Caco-2 (cell line): ENCODE results near the gene FATE1. TPM values are rescaled to one million over a fixed set of nuclear protein-coding genes. Genes with fewer than 3 reads are reported as not detected.

Experiments
- BruUV-seq: library from RNA; stranded (reverse); fragments of 400-500 nt; replicated peaks from 2 replicates; lab custom pipeline; 2021; lab: Mats Ljungman, UMichigan
- CTCF ChIA-PET: fragments of 300-600 bp; sonication (Branson Sonifier 250); formaldehyde crosslinking; loops from one replicate; lab custom pipeline; 2022; ENCODE audit warnings: antibody characterized with exemption; lab: Charles Lee
- POLR2A ChIA-PET: fragments of 300-600 bp; sonication (Branson Sonifier 250); formaldehyde crosslinking; loops from one replicate; lab custom pipeline; 2022; ENCODE audit warnings: antibody characterized with exemption; lab: Charles Lee
- DNase-seq, 2 experiments: peaks; one replicate each; pipeline versions ENCODE4 v3.0.0 to v3.0.0-alpha.2; 2020 to 2022
- H3K27me3 ChIP-seq: replicated peaks from 2 replicates; pipeline ENCODE4 v1.6.0; 2011; ENCODE audit warnings: low read length; ENCODE audit not compliant: control insufficient read depth, insufficient read depth
- H3K36me3 ChIP-seq: 2 replicates; pipeline ENCODE4 v1.5.1; 2011; ENCODE audit warnings: low read length; ENCODE audit not compliant: control insufficient read depth, insufficient read depth
- H3K4me1 ChIP-seq: fragments of 250-450 bp; sonication (Bioruptor Pico); 2 replicates; pipeline ENCODE4 v1.5.1; 2020; ENCODE audit warnings: mild to moderate bottlenecking
- H3K4me3 ChIP-seq: 2 replicates; pipeline ENCODE4 v1.5.1; 2011; ENCODE audit warnings: low read depth, mild to moderate bottlenecking, control low read depth, low read length
- H3K9me3 ChIP-seq: fragments of 250-450 bp; sonication (Bioruptor Pico); 2 replicates; pipeline ENCODE4 v1.5.1; 2020; ENCODE audit warnings: mild to moderate bottlenecking, moderate library complexity
- H3K27ac Mint-ChIP-seq: one replicate; pipeline ENCODE4 v1.8.0; 2022; ENCODE audit warnings: mixed read lengths; ENCODE audit not compliant: unreplicated experiment
- H3K27me3 Mint-ChIP-seq: one replicate; pipeline ENCODE4 v1.8.0; 2022; ENCODE audit warnings: mixed read lengths; ENCODE audit not compliant: insufficient read depth, unreplicated experiment
- H3K36me3 Mint-ChIP-seq: one replicate; pipeline ENCODE4 v1.8.0; 2022; ENCODE audit warnings: mild to moderate bottlenecking, mixed read lengths; ENCODE audit not compliant: insufficient read depth, unreplicated experiment
- H3K4me1 Mint-ChIP-seq: one replicate; pipeline ENCODE4 v1.8.0; 2022; ENCODE audit warnings: low read depth, mixed read lengths; ENCODE audit not compliant: unreplicated experiment
- H3K4me3 Mint-ChIP-seq: one replicate; pipeline ENCODE4 v1.8.0; 2022; ENCODE audit warnings: mild to moderate bottlenecking, moderate library complexity, mixed read lengths; ENCODE audit not compliant: unreplicated experiment
- H3K9me3 Mint-ChIP-seq: one replicate; pipeline ENCODE4 v1.8.0; 2022; ENCODE audit warnings: mixed read lengths; ENCODE audit not compliant: unreplicated experiment
- CTCF ChIP-seq, 2 experiments: fragments of 200-600 bp in 1 of 2; IDR thresholded peaks; 1 replicate in 1 of 2; 2 replicates in 1 of 2; pipeline versions ENCODE4 v1.5.1 to v1.8.0; 2011 to 2022; ENCODE audit warnings: antibody characterized with exemption in 1 of 2, control low read depth in 1 of 2, inconsistent platforms in 1 of 2, low read depth in 1 of 2, low read length in 1 of 2, mild to moderate bottlenecking in 1 of 2, moderate library complexity in 1 of 2; ENCODE audit not compliant: insufficient read depth in 1 of 2, severe bottlenecking in 1 of 2, unreplicated experiment in 1 of 2
- intact Hi-C: fragments of 100-400 bp; cut with micrococcal nuclease; formaldehyde crosslinking; loops from one replicate; pipeline ENCODE4 v1.10.0; 2022; ENCODE audit not compliant: unreplicated experiment
- total RNA-seq: library from RNA; stranded (reverse); gene quantifications from 2 replicates; pipeline ENCODE4 v1.2.3, GENCODE V29; 2022

Gene FATE1
- total RNA-seq, 1 experiment from 2014 or later = not detected

- ChIA-PET CTCF (no interaction called here), POLR2A (no interaction called here)
- Mint-ChIP-seq H3K27ac (no peak overlapping the region), H3K4me3 (no peak overlapping the region), H3K27me3 (no peaks in the 10 kb centered on the region), H3K36me3 (no peaks in the 10 kb centered on the region), H3K4me1 (no peaks in the 10 kb centered on the region), H3K9me3 (no peaks in the 10 kb centered on the region)
- Histone ChIP-seq H3K9me3 (no peaks in the 10 kb centered on the region), H3K4me1 (no peaks in the 10 kb centered on the region), H3K36me3 (no peaks in the 10 kb centered on the region), H3K27me3 (no peaks in the 10 kb centered on the region; the same call in 1 of the 2 replicates), H3K4me3 (no peak overlapping the region)
- no peak for TF ChIP-seq CTCF (IDR thresholded peaks at IDR 0.05; ENCODE audit: insufficient read depth in 1 of 2, low read depth in 1 of 2, low read length in 1 of 2, severe bottlenecking in 1 of 2, unreplicated experiment in 1 of 2)
- BruUV-seq = no TSS peak
- DNase-seq = no peak
- intact Hi-C loops = no loop called here
Observed at GRCh38 chrX:151711154-151711553, 4.7 kb upstream of the FATE1 start.

- Mint-ChIP-seq H3K4me3 (no peak overlapping the region), H3K27me3 (no peaks in the 10 kb centered on the region), H3K36me3 (no peaks in the 10 kb centered on the region), H3K27ac (no peak overlapping the region), H3K9me3 (no peaks in the 10 kb centered on the region), H3K4me1 (no peaks in the 10 kb centered on the region)
- Histone ChIP-seq H3K4me3 (no peak overlapping the region), H3K9me3 (no peaks in the 10 kb centered on the region), H3K4me1 (no peaks in the 10 kb centered on the region), H3K36me3 (no peaks in the 10 kb centered on the region), H3K27me3 (no peaks in the 10 kb centered on the region; the same call in 1 of the 2 replicates)
- no peak for DNase-seq
- TF ChIP-seq CTCF (IDR thresholded peaks at IDR 0.05; ENCODE audit: insufficient read depth in 1 of 2, low read depth in 1 of 2, low read length in 1 of 2, severe bottlenecking in 1 of 2, unreplicated experiment in 1 of 2) = no peak
- POLR2A ChIA-PET = no interaction called here
- CTCF ChIA-PET = no interaction called here
- intact Hi-C loops = no loop called here
- BruUV-seq = no TSS peak
Observed at GRCh38 chrX:151711787-151712186, 4.0 kb upstream of the FATE1 start.

- H3K9me3 ChIP-seq = no peaks in the 10 kb centered on the region
- no peak overlapping the region for H3K4me3 ChIP-seq
- DNase-seq = no peak
- ChIA-PET CTCF (no interaction called here), POLR2A (no interaction called here)
- Mint-ChIP-seq H3K36me3 (no peaks in the 10 kb centered on the region), H3K9me3 (no peaks in the 10 kb centered on the region), H3K4me3 (no peak overlapping the region), H3K4me1 (no peaks in the 10 kb centered on the region), H3K27me3 (no peaks in the 10 kb centered on the region), H3K27ac (no peak overlapping the region)
- no peak for TF ChIP-seq CTCF (IDR thresholded peaks at IDR 0.05; ENCODE audit: insufficient read depth in 1 of 2, low read depth in 1 of 2, low read length in 1 of 2, severe bottlenecking in 1 of 2, unreplicated experiment in 1 of 2)
- no peaks in the 10 kb centered on the region for H3K36me3 ChIP-seq
- intact Hi-C loops = no loop called here
- no peaks in the 10 kb centered on the region; the same call in 1 of the 2 replicates for H3K27me3 ChIP-seq
- H3K4me1 ChIP-seq = no peaks in the 10 kb centered on the region
- BruUV-seq = no TSS peak
Observed at GRCh38 chrX:151712253-151712652, 3.6 kb upstream of the FATE1 start.
